K562 (cell line): Measurements from ENCODE around the gene HDAC2. TPM values are rescaled to one million over a fixed set of nuclear protein-coding genes. Genes with fewer than 3 reads are reported as not detected.

Experiments used
- ATAC-seq: fragments of 200-7000 bp; cut with Tn5 transposase; 3 replicates; pipeline ENCODE4 v1.9.1; 2020; ENCODE audit warnings: moderate library complexity
- BruUV-seq: library from RNA; stranded (reverse); fragments of 400-500 nt; replicated peaks from 2 replicates; lab custom pipeline; 2021; lab: Mats Ljungman, UMichigan
- CTCF ChIA-PET: fragments of 300-600 bp; formaldehyde crosslinking; extraction: SDS; loops from one replicate; lab custom pipeline; 2021; ENCODE audit warnings: low intra/inter-chr PET ratio; lab: Yijun Ruan, JAX
- POLR2A ChIA-PET: fragments of 300-600, 350-650 bp; sonication (Branson Sonifier 250); formaldehyde crosslinking; extraction: SDS; loops from one replicate; lab custom pipeline; 2021; ENCODE audit warnings: antibody characterized with exemption, inconsistent platforms; lab: Yijun Ruan, JAX
- DNase-seq, 4 experiments: peaks; one replicate each; pipeline versions ENCODE4 v3.0.0 to v3.0.0-alpha.2; 2011 to 2018; ENCODE audit warnings: low spot score in 3 of 4, mixed read lengths in 3 of 4; ENCODE audit errors: extremely low read depth in 1 of 4
- FAIRE-seq: peaks from 2 replicates; lab custom pipeline; 2011; peaks lifted over from hg19 to GRCh38; lab: Jason Lieb, UNC
- H2AFZ ChIP-seq: 2 replicates; pipeline ENCODE4 v1.6.0; 2011; ENCODE audit warnings: low read depth, low read length, control low read depth, inconsistent platforms
- H3K27ac ChIP-seq: fragments of 200-600 bp; 3 replicates; pipeline ENCODE4 v1.8.0; 2011; ENCODE audit warnings: low read depth, mild to moderate bottlenecking, control low read depth, inconsistent platforms, low read length, moderate library complexity, mixed read lengths; ENCODE audit errors: extremely low read depth
- H3K27me3 ChIP-seq, 2 experiments: fragments of 300-600 bp in 1 of 2; 2 replicates in 1 of 2; 3 replicates in 1 of 2; pipeline versions ENCODE4 v1.6.0 to v1.8.0; 2011; ENCODE audit warnings: inconsistent platforms in 2 of 2, low read length in 2 of 2, mild to moderate bottlenecking in 1 of 2, mixed read lengths in 1 of 2, moderate library complexity in 1 of 2; ENCODE audit not compliant: control insufficient read depth in 2 of 2, insufficient read depth in 2 of 2
- H3K36me3 ChIP-seq: fragments of 300-600 bp; 3 replicates; pipeline ENCODE4 v1.8.0; 2011; ENCODE audit warnings: mild to moderate bottlenecking, low read length, inconsistent platforms; ENCODE audit not compliant: control insufficient read depth, insufficient read depth
- H3K4me1 ChIP-seq, 2 experiments: fragments of 200-600 bp in 1 of 2; replicated peaks in 1 of 2; 2 replicates in 1 of 2; 3 replicates in 1 of 2; pipeline versions ENCODE4 v1.5.1 to v1.8.0; 2011; ENCODE audit warnings: inconsistent platforms in 2 of 2, low read length in 2 of 2, mild to moderate bottlenecking in 1 of 2, mixed read lengths in 1 of 2, moderate library complexity in 1 of 2; ENCODE audit not compliant: control insufficient read depth in 2 of 2, insufficient read depth in 2 of 2
- H3K4me2 ChIP-seq: 2 replicates; pipeline ENCODE4 v1.6.1; 2011; ENCODE audit warnings: low read length, control low read depth, inconsistent platforms, mixed read lengths; ENCODE audit not compliant: insufficient read depth
- H3K4me3 ChIP-seq: fragments of 200-600 bp; sonication (generic), shearing (Covaris generic); 2 replicates; pipeline ENCODE4 v1.5.1; 2016; ENCODE audit warnings: control low read depth, inconsistent platforms
- H3K79me2 ChIP-seq: fragments of 200-600 bp; 3 replicates; pipeline ENCODE4 v1.8.0; 2011; ENCODE audit warnings: low read length, inconsistent platforms; ENCODE audit not compliant: control insufficient read depth, insufficient read depth
- H3K9ac ChIP-seq, 2 experiments: 2 replicates each; pipeline versions ENCODE4 v1.6.0 to v1.6.1; 2011; ENCODE audit warnings: low read depth in 2 of 2, low read length in 2 of 2, control low read depth in 1 of 2, inconsistent platforms in 1 of 2, mild to moderate bottlenecking in 1 of 2, mixed read lengths in 1 of 2; ENCODE audit not compliant: insufficient read depth in 1 of 2
- H3K9me1 ChIP-seq: one replicate; pipeline ENCODE4 v1.6.0; 2011; ENCODE audit warnings: inconsistent platforms, mild to moderate bottlenecking, low read length, moderate library complexity; ENCODE audit not compliant: control insufficient read depth, insufficient read depth
- H3K9me3 ChIP-seq: replicated peaks from 2 replicates; pipeline ENCODE4 v1.5.1; 2011; ENCODE audit warnings: low read depth, low read length, inconsistent platforms; ENCODE audit not compliant: control insufficient read depth, insufficient read depth
- H4K20me1 ChIP-seq: replicated peaks from 2 replicates; pipeline ENCODE4 v1.6.1; 2011; ENCODE audit warnings: low read length, inconsistent platforms, mixed read lengths; ENCODE audit not compliant: control insufficient read depth, insufficient read depth
- CTCFL ChIP-seq: IDR thresholded peaks from 2 replicates; pipeline ENCODE4 v1.6.1; 2011; ENCODE audit warnings: borderline replicate concordance, low read depth, mild to moderate bottlenecking, moderate library complexity, low read length; ENCODE audit not compliant: insufficient read depth, poor library complexity, severe bottlenecking
- DEAF1 ChIP-seq: fragments of 450-650 bp; formaldehyde crosslinking; IDR thresholded peaks from 2 replicates; pipeline ENCODE4 v1.4.0; 2020; ENCODE audit warnings: mild to moderate bottlenecking, moderate library complexity
- MTA2 ChIP-seq: fragments of 450-650 bp; IDR thresholded peaks from 2 replicates; pipeline ENCODE4 v1.6.1; 2016; ENCODE audit warnings: low read depth
- PKNOX1 ChIP-seq: fragments of 450-650 bp; IDR thresholded peaks from 2 replicates; pipeline ENCODE4 v1.6.1; 2016
- RAD21 ChIP-seq, 2 experiments: fragments of 250-450 bp in 1 of 2; fragments of 450-650 bp in 1 of 2; sonication (Bioruptor Pico) in 1 of 2; formaldehyde crosslinking in 1 of 2; IDR thresholded peaks in 1 of 2; conservative IDR thresholded peaks in 1 of 2; 2 replicates each; pipeline versions ENCODE4 v1.4.0 to v1.8.0; 2020 to 2022; ENCODE audit warnings: mild to moderate bottlenecking in 2 of 2, moderate library complexity in 1 of 2
- REST ChIP-seq, 2 experiments: fragments of 450-650 bp; formaldehyde crosslinking in 1 of 2; IDR thresholded peaks; 2 replicates each; pipeline versions ENCODE4 v1.4.0 to v1.6.1; 2014 to 2020; ENCODE audit warnings: mild to moderate bottlenecking in 2 of 2, borderline replicate concordance in 1 of 2, low read depth in 1 of 2
- SNIP1 ChIP-seq: fragments of 450-650 bp; IDR thresholded peaks from 2 replicates; pipeline ENCODE4 v1.7.1; 2017; ENCODE audit warnings: low read depth, mild to moderate bottlenecking
- ZNF3 ChIP-seq: fragments of 250-450 bp; sonication (Bioruptor Pico); IDR thresholded peaks from 2 replicates; pipeline ENCODE4 v1.5.0; 2021; ENCODE audit warnings: mild to moderate bottlenecking, moderate library complexity
- in situ Hi-C: fragments of 300-500 bp; cut with MboI; formaldehyde crosslinking; loops from 4 replicates; pipeline ENCODE4 v1.15.0; 2018; ENCODE audit warnings: inconsistent platforms, mixed read lengths
- intact Hi-C: fragments of 100-400 bp; cut with micrococcal nuclease; formaldehyde crosslinking; loops from 2 replicates; pipeline ENCODE4 v1.14.2; 2022
- polyA plus RNA-seq, 8 experiments: library from polyadenylated mRNA; depleted of rRNA in 4 of 8; stranded (reverse) in 5 of 8; unstranded in 3 of 8; fragments of >200 nt; fragmentation: Nextera tagmentation in 2 of 8; fragmentation: Illumina TruSeq in 1 of 8; extraction: Ambion mirVana in 2 of 8; extraction: Trizol in 1 of 8; gene quantifications; 2 replicates each; pipeline versions ENCODE4 v1.2.1 to v1.2.3, GENCODE V29; 2011 to 2014; ENCODE audit warnings: inconsistent platforms in 1 of 8, missing spikeins in 1 of 8
- total RNA-seq, 7 experiments: library from RNA; depleted of rRNA in 6 of 7; stranded (reverse); fragments of >200 nt in 6 of 7; fragmentation: Illumina TruSeq in 2 of 7; extraction: Trizol in 2 of 7; gene quantifications; 2 replicates each; pipeline versions ENCODE4 v1.2.1 to v1.2.3, GENCODE V29; 2011 to 2021; ENCODE audit warnings: low replicate concordance in 1 of 7

The HDAC2 gene
- total and polyA plus RNA-seq, 9 of the 15 experiments (the other 6 are each of a cell fraction or from before 2014, with no cell fraction given), result 67.0 to 277 (median 151) TPM

GRCh38 chr6:113994934-113995342 lies 24.0 kb upstream of the HDAC2 start:
- FAIRE-seq (peak; percentile 85), ATAC-seq (peak; percentile 97)
- in situ Hi-C loops, result no loop called here
- TF ChIP-seq CTCFL, result peak; percentile 70
- TF ChIP-seq ZNF3 (CRISPR knock-in tag), result no peak
- TF ChIP-seq MTA2, result no peak
- TF ChIP-seq PKNOX1, result peak; percentile 60
- TF ChIP-seq REST (IDR thresholded peaks at IDR 0.05; ENCODE audit: borderline replicate concordance), result peak; percentile 34; the same call in 1 of the 2 replicates
- TF ChIP-seq REST (CRISPR knock-in tag; IDR thresholded peaks at IDR 0.05; ENCODE audit: low read depth), result no peak
- TF ChIP-seq RAD21 (CRISPR knock-in tag; conservative IDR thresholded peaks at IDR 0.05 in 1 of 2, IDR thresholded peaks at IDR 0.05 in 1 of 2), result peak; percentile 66 to 78
- peak; percentile 45; the same call in 1 of the 2 replicates for TF ChIP-seq DEAF1 (CRISPR knock-in tag)
- 0 out of 2 replicates have a peak, but pooled peaks have one; percentile 39 for TF ChIP-seq SNIP1

More at GRCh38 chr6:113994934-113995342, 24.0 kb upstream of the HDAC2 start:
- no peaks in the 10 kb centered on the region for H3K9me1 ChIP-seq
- POLR2A ChIA-PET, result interaction anchor here (1.6 kb wide), 1 partner anchor 11 kb away, joined by 7 read pairs; no protein-coding TSS in a partner anchor
- no peaks in the 10 kb centered on the region for H3K36me3 ChIP-seq
- CTCF ChIA-PET, result no interaction called here
- H2AFZ ChIP-seq, result peak overlapping the region; percentile 18; the same call in 1 of the 2 replicates
- no peak overlapping the region for H3K27ac ChIP-seq
- no peak overlapping the region for H3K9ac ChIP-seq
- no peaks in the 10 kb centered on the region for H3K9me3 ChIP-seq
- H3K79me2 ChIP-seq, result no peaks in the 10 kb centered on the region
- H4K20me1 ChIP-seq, result no peaks in the 10 kb centered on the region
- intact Hi-C loops, result loop anchor here (10.0 kb wide), 3 partner anchors 100 to 1900 kb away; no protein-coding TSS in a partner anchor
- DNase-seq, result peak; percentile 21 to 56 (median 38)
- H3K4me3 ChIP-seq, result no peak overlapping the region
- H3K4me1 ChIP-seq, result no peaks in the 10 kb centered on the region
- H3K27me3 ChIP-seq, result no peaks in the 10 kb centered on the region
- no peak overlapping the region for H3K4me2 ChIP-seq
- no TSS peak for BruUV-seq
